ENCODE data around the gene NCOA4. TPM values are rescaled to one million over a fixed set of nuclear protein-coding genes. Genes with fewer than 3 reads are reported as not detected.

The NCOA4 gene
- total RNA-seq, 4 donors from 2014 or later = 139 to 173 (median 157) TPM

- no peaks in the 10 kb centered on the region for H3K36me3 ChIP-seq
- in situ Hi-C loops (cut with MboI; ENCODE audit: low sequenced_read_pairs in 4 of 4) (no loop called here), intact Hi-C loops (cut with DNase I; ENCODE audit: low total_unique reads) (no loop called here)
- DNase-seq (no peak), ATAC-seq (no peak)
- no peaks in the 10 kb centered on the region for H3K4me1 ChIP-seq
- no peaks in the 10 kb centered on the region for H3K9me3 ChIP-seq
- H3K4me3 ChIP-seq = no peak overlapping the region
- H3K27ac ChIP-seq = no peak overlapping the region
- peaks cover 0 to 3% (median 0%) of the 10 kb centered on the region in 3 donors for H3K27me3 ChIP-seq
- TF ChIP-seq CTCF (IDR thresholded peaks at IDR 0.05 in 4 of 5, conservative IDR thresholded peaks at IDR 0.05 in 1 of 5) (no peak), POLR2A (IDR thresholded peaks at IDR 0.05) (no peak)
Measured at GRCh38 chr10:46048152-46048551, 17.7 kb upstream of the NCOA4 start.

- no peak within 1 kb of the TSS for H3K4me3 ChIP-seq
- intact Hi-C loops (cut with DNase I; ENCODE audit: low total_unique reads) = no loop called here
- H3K36me3 ChIP-seq = no peaks in the 10 kb centered on the region
- no peak for DNase-seq
- peaks cover 0 to 9% (median 0%) of the 10 kb centered on the region in 3 donors for H3K27me3 ChIP-seq
- H3K27ac ChIP-seq = no peak within 1 kb of the TSS
- TF ChIP-seq POLR2A (IDR thresholded peaks at IDR 0.05) (no peak), CTCF (IDR thresholded peaks at IDR 0.05 in 4 of 5, conservative IDR thresholded peaks at IDR 0.05 in 1 of 5) (no peak)
- ATAC-seq = no peak
- no peaks in the 10 kb centered on the region for H3K9me3 ChIP-seq
- in situ Hi-C loops (cut with MboI; ENCODE audit: low sequenced_read_pairs in 4 of 4) = no loop called here
- no peaks in the 10 kb centered on the region for H3K4me1 ChIP-seq
Measured at GRCh38 chr10:46046261-46046660, 15.8 kb upstream of the NCOA4 start, which contains the start of gene MSMB. Gene MSMB (minus strand): TSS chr10:46046269. CDS start chr10:46046237, 32 bp downstream.

- intact Hi-C loops (cut with DNase I; ENCODE audit: low total_unique reads) = no loop called here
- no peak for TF ChIP-seq POLR2A (IDR thresholded peaks at IDR 0.05)
- no peaks in the 10 kb centered on the region for H3K9me3 ChIP-seq
Measured at GRCh38 chr10:46042527-46042926, 12.1 kb upstream of the NCOA4 start.

GRCh38 chr10:46040004-46040403 is 9.6 kb upstream of the NCOA4 start:
- DNase-seq = no peak

More at GRCh38 chr10:46042527-46042926, 12.1 kb upstream of the NCOA4 start:
- no peak overlapping the region for H3K4me3 ChIP-seq
- H3K27me3 ChIP-seq = peaks cover 0 to 6% (median 0%) of the 10 kb centered on the region in 3 donors
- no peaks in the 10 kb centered on the region for H3K36me3 ChIP-seq
- no peak overlapping the region for H3K27ac ChIP-seq
- no peaks in the 10 kb centered on the region for H3K4me1 ChIP-seq
- ATAC-seq (no peak), DNase-seq (no peak)
- in situ Hi-C loops (cut with MboI; ENCODE audit: low sequenced_read_pairs in 4 of 4) = no loop called here

More at GRCh38 chr10:46040004-46040403, 9.6 kb upstream of the NCOA4 start:
- no peaks in the 10 kb centered on the region for H3K36me3 ChIP-seq
- no peak for ATAC-seq
- no peak overlapping the region for H3K4me3 ChIP-seq
- TF ChIP-seq POLR2A (IDR thresholded peaks at IDR 0.05) (no peak), CTCF (IDR thresholded peaks at IDR 0.05 in 4 of 5, conservative IDR thresholded peaks at IDR 0.05 in 1 of 5) (no peak)
- intact Hi-C loops (cut with DNase I; ENCODE audit: low total_unique reads) (no loop called here), in situ Hi-C loops (cut with MboI; ENCODE audit: low sequenced_read_pairs in 4 of 4) (no loop called here)
- H3K4me1 ChIP-seq = no peaks in the 10 kb centered on the region
- H3K27me3 ChIP-seq = peaks cover 0 to 6% (median 0%) of the 10 kb centered on the region in 3 donors
- H3K27ac ChIP-seq = no peak overlapping the region
- H3K9me3 ChIP-seq = no peaks in the 10 kb centered on the region

Measured in gastrocnemius medialis (tissue), 4 donors.